HFF-Myc (cell line): ENCODE results near the gene PTPN14.

Experiments
- DNase-seq: peaks from one replicate; pipeline ENCODE4 v3.0.0-alpha.2; 2011; ENCODE audit warnings: low read depth; ENCODE audit errors: extremely low read depth
- H3K4me3 ChIP-seq: replicated peaks from 2 replicates; pipeline ENCODE4 v1.5.1; 2011; ENCODE audit warnings: low read depth, mild to moderate bottlenecking, control low read depth, low read length
- TF ChIP-seq, protein P1 (sequence below): IDR thresholded peaks from 2 replicates; pipeline ENCODE4 v1.5.1; 2012; ENCODE audit warnings: mild to moderate bottlenecking, low read depth, low read length, control low read depth; ENCODE audit errors: missing control alignments

The PTPN14 gene

DNA sequence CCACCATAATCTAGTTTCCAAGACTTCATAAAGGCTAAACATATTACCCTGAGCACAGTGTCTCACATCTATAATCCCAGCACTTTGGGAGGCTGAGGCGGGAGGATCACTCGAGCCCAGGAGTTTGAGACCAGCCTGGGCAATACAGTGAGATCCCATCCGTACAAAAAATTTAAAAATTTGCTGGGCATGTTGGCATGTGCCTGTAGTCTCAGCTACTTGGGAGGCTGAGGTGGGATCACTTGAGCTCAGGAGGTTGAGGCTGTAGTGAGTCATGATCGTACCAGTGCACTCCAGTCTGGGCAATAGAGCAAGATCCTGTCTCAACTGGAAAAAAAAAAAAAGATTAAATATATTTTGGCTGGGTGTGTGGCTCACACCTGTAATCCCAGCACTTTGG is 90.1 kb downstream of the PTPN14 start:
- no peak for DNase-seq
- no peak overlapping the region for H3K4me3 ChIP-seq
- TF ChIP-seq, protein P1, sequence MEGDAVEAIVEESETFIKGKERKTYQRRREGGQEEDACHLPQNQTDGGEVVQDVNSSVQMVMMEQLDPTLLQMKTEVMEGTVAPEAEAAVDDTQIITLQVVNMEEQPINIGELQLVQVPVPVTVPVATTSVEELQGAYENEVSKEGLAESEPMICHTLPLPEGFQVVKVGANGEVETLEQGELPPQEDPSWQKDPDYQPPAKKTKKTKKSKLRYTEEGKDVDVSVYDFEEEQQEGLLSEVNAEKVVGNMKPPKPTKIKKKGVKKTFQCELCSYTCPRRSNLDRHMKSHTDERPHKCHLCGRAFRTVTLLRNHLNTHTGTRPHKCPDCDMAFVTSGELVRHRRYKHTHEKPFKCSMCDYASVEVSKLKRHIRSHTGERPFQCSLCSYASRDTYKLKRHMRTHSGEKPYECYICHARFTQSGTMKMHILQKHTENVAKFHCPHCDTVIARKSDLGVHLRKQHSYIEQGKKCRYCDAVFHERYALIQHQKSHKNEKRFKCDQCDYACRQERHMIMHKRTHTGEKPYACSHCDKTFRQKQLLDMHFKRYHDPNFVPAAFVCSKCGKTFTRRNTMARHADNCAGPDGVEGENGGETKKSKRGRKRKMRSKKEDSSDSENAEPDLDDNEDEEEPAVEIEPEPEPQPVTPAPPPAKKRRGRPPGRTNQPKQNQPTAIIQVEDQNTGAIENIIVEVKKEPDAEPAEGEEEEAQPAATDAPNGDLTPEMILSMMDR, result no peak

DNA sequence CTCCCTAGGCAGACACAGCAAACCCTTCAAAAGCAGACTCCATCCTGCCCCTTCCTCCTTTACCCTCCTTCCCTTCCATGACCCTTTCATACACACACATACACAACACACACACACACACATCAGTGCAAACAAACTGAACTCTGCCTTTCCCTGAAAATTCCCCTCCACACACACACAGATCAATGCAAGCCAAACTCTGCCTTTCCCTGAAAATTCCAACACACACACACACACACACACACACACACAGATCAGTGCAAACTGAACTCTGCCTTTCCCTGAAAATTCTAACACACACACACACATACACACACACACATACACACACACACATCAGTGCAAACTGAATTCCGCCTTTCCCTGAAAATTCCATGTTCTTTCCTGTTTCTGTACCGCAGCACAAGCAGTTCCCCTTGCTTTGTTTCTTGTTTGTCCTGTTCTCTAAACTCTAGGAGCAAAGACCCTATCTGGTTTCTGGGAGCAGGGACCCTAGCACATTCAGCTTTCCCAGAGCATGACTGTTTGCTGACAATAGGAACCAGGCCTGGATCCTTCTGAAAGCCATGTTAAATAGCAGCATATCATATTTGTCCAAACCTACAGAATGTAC is 91.0 kb downstream of the PTPN14 start:
- no peak for DNase-seq
- TF ChIP-seq, protein P1, result no peak
- no peak overlapping the region for H3K4me3 ChIP-seq

GRCh38 chr1:214459895-214460294 is 91.5 kb downstream of the PTPN14 start:
- no peak for DNase-seq
- no peak overlapping the region for H3K4me3 ChIP-seq
- TF ChIP-seq, protein P1, result no peak

DNA sequence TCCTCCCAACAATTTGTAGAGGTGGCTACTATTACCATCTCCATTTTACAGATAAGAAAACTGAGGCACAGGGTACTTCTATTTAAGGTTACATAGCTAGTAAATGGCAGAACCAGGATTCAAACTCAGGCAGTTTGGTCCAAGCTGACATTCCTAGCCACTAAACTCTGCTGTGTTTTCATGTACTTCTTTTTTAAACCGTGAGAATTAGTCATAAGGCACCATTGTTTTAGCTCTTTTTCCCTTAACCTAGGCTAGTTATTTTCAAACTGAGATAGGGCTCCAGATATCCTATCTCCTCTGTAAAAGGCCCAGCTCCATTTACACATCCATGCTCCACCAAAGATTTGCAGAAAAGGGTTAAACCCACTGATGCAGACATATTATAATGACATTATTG is 92.9 kb downstream of the PTPN14 start:
- DNase-seq, result no peak
- TF ChIP-seq, protein P1, result no peak
- no peak overlapping the region for H3K4me3 ChIP-seq

DNA sequence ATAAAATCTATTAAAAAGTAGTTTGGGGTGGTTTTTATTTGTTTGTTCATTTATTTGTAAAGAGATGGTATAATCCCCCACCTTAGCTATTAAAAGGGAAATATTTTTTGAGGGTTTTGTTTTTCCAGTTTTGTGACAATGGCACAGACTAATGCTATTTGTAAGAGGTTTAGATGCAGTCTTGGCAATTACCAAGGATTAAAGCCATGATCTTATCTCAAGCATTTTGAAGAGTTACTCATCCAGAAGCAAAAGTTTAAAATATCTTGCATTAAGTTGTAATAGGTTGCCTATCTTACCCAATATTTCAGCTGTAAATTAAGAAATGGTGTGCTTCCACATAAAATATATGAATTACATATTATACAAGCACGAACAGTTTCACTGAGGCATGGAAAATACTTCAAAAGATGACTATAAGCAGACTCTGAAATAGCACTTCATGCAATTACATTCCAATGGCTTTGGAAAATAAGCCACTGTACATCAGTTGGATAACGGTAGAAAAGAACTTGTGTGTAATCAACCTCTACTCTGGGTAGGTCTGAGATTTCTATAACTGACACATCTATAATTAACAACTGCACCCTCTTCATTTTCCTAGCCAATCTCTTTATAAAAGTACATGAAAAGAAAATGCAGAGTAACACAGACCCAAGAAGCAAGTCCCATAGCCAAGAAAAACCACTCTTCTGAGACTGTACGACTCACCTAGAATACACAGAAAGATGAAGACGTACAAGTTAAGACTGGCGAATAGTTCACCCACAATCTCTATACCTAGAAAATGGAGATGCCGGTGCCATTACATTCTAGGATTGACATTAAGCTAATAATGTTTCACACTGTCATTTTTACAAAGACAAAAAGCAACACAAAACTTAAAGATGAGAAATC is 95.2 kb downstream of the PTPN14 start:
- TF ChIP-seq, protein P1, result no peak
- no peak for DNase-seq
- H3K4me3 ChIP-seq, result no peak overlapping the region

GRCh38 chr1:214455479-214455878 is 95.9 kb downstream of the PTPN14 start:
- no peak overlapping the region for H3K4me3 ChIP-seq
- no peak for DNase-seq
- TF ChIP-seq, protein P1, result no peak
